ENCODE data around the gene SATB1. TPM values are rescaled to one million over a fixed set of nuclear protein-coding genes. Genes with fewer than 3 reads are reported as not detected.

The SATB1 gene
- total and polyA plus RNA-seq, 2 of the 4 experiments (the other 2 are of a cell fraction), result 7.5 to 10.7 TPM

DNA sequence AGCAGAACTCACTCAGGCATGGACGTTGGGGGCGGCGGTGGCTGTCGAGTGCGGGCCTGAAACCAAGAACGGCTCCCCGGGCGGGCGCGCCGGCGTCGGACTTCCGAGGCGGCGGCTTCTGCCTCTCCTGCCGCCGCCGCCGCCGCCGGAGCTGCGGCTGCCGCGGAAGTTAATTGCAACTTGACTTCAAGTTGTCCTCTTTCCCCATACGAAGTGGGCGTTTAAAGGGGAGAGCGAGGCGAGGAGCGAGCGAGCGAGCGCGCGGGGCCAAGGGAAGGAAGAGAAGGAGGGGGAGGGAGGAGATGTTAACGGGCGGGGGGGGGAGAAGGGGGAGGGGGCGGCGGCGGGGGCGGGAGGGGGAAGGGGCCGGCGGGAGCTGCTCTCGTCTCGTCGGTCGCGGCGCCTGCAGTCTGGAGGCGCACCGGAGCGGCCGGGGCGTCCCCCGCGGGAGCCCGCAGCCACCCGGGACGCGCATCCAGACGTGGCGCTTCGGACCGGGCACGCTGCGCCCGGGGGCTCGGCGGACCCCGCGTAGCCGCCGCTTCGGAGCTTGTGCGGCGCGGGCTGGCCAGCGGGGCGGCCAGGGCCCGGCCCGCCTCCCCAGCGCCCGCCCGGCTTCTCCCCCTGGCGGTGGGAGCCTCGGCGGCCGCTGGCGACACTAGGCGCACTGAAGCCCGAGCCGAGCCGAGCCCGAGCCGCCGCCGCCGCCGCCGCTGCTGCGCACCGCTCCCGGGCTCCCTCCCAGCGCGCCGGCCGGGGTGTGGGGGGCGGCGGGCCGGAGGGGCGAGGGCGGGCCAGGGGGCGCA is 19.7 kb upstream of the SATB1 start:
- H4K8ac ChIP-seq (ENCODE audit: low read depth in 2 of 2, low read length in 2 of 2), result no peak overlapping the region
- H3K36me3 ChIP-seq (ENCODE audit: control insufficient read depth, insufficient read depth, low read length), result no peaks in the 10 kb centered on the region
- H3K4me3 ChIP-seq (ENCODE audit: insufficient read depth, low read depth, low read length), result peak overlapping the region; percentile 55
- H3K4me1 ChIP-seq (ENCODE audit: control insufficient read depth, insufficient read depth, low read length), result no peaks in the 10 kb centered on the region
- ChIA-PET POLR2A (ENCODE audit: unreplicated experiment) (interaction anchor here (0.6 kb wide), 1 partner anchor 711 kb away, joined by 3 read pairs; no protein-coding TSS in a partner anchor), CTCF (interaction anchor here (0.6 kb wide), 1 partner anchor 528 kb away, joined by 3 read pairs; no protein-coding TSS in a partner anchor)
- peak overlapping the region; percentile 50 for H3K4me2 ChIP-seq (ENCODE audit: low read depth, low read length)
- H3K23ac ChIP-seq (ENCODE audit: low read depth, low read length), result no peak overlapping the region
- no peak overlapping the region for H4K91ac ChIP-seq (ENCODE audit: insufficient read depth, low read depth, low read length)
- peak overlapping the region; percentile 82 for H2AFZ ChIP-seq (replicated peaks; ENCODE audit: low read length, poor library complexity)
- H2AK5ac ChIP-seq (ENCODE audit: low read depth, low read length), result no peak overlapping the region
- TF ChIP-seq CHD1 (IDR thresholded peaks at IDR 0.05; ENCODE audit: low read depth, low read length), result no peak
- no peak for TF ChIP-seq SMC3 (IDR thresholded peaks at IDR 0.05; ENCODE audit: low read depth, low read length)
- no peak for TF ChIP-seq FOS (IDR thresholded peaks at IDR 0.05; ENCODE audit: low read depth, low read length)
- no peak for TF ChIP-seq CEBPB (IDR thresholded peaks at IDR 0.05; ENCODE audit: low read depth, low read length)
- no peak for TF ChIP-seq RFX5 (IDR thresholded peaks at IDR 0.05; ENCODE audit: low read depth, low read length)
- TF ChIP-seq MAFK (IDR thresholded peaks at IDR 0.05; ENCODE audit: low read depth, low read length), result no peak
- TF ChIP-seq, protein P1, sequence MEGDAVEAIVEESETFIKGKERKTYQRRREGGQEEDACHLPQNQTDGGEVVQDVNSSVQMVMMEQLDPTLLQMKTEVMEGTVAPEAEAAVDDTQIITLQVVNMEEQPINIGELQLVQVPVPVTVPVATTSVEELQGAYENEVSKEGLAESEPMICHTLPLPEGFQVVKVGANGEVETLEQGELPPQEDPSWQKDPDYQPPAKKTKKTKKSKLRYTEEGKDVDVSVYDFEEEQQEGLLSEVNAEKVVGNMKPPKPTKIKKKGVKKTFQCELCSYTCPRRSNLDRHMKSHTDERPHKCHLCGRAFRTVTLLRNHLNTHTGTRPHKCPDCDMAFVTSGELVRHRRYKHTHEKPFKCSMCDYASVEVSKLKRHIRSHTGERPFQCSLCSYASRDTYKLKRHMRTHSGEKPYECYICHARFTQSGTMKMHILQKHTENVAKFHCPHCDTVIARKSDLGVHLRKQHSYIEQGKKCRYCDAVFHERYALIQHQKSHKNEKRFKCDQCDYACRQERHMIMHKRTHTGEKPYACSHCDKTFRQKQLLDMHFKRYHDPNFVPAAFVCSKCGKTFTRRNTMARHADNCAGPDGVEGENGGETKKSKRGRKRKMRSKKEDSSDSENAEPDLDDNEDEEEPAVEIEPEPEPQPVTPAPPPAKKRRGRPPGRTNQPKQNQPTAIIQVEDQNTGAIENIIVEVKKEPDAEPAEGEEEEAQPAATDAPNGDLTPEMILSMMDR (conservative IDR thresholded peaks at IDR 0.05; ENCODE audit: low read depth, low read length), result peak; percentile 57
- no peak for TF ChIP-seq NFE2L2 (IDR thresholded peaks at IDR 0.05; ENCODE audit: low read depth, low read length)
- peak; percentile 28; the same call in 1 of the 2 replicates for TF ChIP-seq RAD21 (IDR thresholded peaks at IDR 0.05; ENCODE audit: low read length)
- no peak overlapping the region for H4K5ac ChIP-seq (ENCODE audit: low read depth, low read length)
- no peak overlapping the region for H3K9ac ChIP-seq (ENCODE audit: low read depth, low read length)
- H3K4ac ChIP-seq (ENCODE audit: low read depth, low read length), result no peak overlapping the region
- H3K18ac ChIP-seq (ENCODE audit: low read depth, low read length), result no peak overlapping the region
- no peak overlapping the region for H2BK20ac ChIP-seq (ENCODE audit: low read depth, low read length)
- no peak overlapping the region for H3K27ac ChIP-seq (ENCODE audit: insufficient read depth, low read length)
- DNase-seq, result peak; percentile 40
- dilution Hi-C loops (cut with HindIII; ENCODE audit: low sequenced_read_pairs, unreplicated experiment) (no loop called here), in situ Hi-C loops (cut with MboI; ENCODE audit: low sequenced_read_pairs) (no loop called here), intact Hi-C loops (cut with micrococcal nuclease) (no loop called here)
- H3K56ac ChIP-seq (ENCODE audit: extremely low read depth, insufficient read depth, low read length), result no peak overlapping the region
- H2BK5ac ChIP-seq (ENCODE audit: low read depth, low read length, poor library complexity, severe bottlenecking), result no peak overlapping the region
- no TSS peak for BruUV-seq (replicated peaks)
- H3K27me3 ChIP-seq (ENCODE audit: control insufficient read depth, insufficient read depth, low read length), result peaks cover 30% of the 10 kb centered on the region
- H3K9me1 ChIP-seq (ENCODE audit: insufficient read depth, low read length), result no peaks in the 10 kb centered on the region
- no peaks in the 10 kb centered on the region for H4K20me1 ChIP-seq (ENCODE audit: insufficient read depth, low read length)
- H2BK120ac ChIP-seq (ENCODE audit: low read depth, low read length), result no peak overlapping the region
- no peak overlapping the region for H2AK9ac ChIP-seq (replicated peaks; ENCODE audit: low read depth, low read length, poor library complexity)
- no peak overlapping the region for H3K14ac ChIP-seq (replicated peaks; ENCODE audit: low read depth, low read length)
- WGBS, 2 experiments (ENCODE audit: extremely low coverage in 2 of 2, insufficient read length in 1 of 2), result 1% methylated on average over 31 of the region's 113 CpGs; no CpG with 5 or more reads in 1 of the 2 experiments
- H3K79me1 ChIP-seq (ENCODE audit: low read depth in 1 of 2, low read length in 2 of 2), result no peaks in the 10 kb centered on the region
- no peaks in the 10 kb centered on the region for H3K9me3 ChIP-seq (ENCODE audit: control insufficient read depth, insufficient read depth, low read length)
- H2BK15ac ChIP-seq (ENCODE audit: low read depth, low read length), result no peak overlapping the region
- ATAC-seq (ENCODE audit: low read depth), result peak; percentile 98

Data from IMR-90 (cell line).